ENCODE data around the gene RBFA. TPM values are rescaled to one million over a fixed set of nuclear protein-coding genes. Genes with fewer than 3 reads are reported as not detected.

RBFA gene
- total and polyA plus RNA-seq, 10 of the 15 experiments (the other 5 are each of a cell fraction or from before 2014, with no cell fraction given): 7.2 to 56.0 (median 37.7) TPM

- no peak overlapping the region for H2AFZ ChIP-seq (ENCODE audit: control insufficient read depth, low read depth, low read length)
- H3K4me2 ChIP-seq (ENCODE audit: control insufficient read depth, insufficient read depth): no peak overlapping the region
- intact Hi-C loops (cut with micrococcal nuclease; ENCODE audit: unreplicated experiment) (no loop called here), in situ Hi-C loops (cut with MboI) (no loop called here)
- WGBS (ENCODE audit: insufficient coverage, insufficient replicate concordance, low lambda C conversion rate, missing lambda C conversion rate): 46% methylated on average over 8 of the region's 8 CpGs
- H3K4me1 ChIP-seq (ENCODE audit: control insufficient read depth, insufficient read depth, low read length): no peaks in the 10 kb centered on the region
- H3K9ac ChIP-seq (ENCODE audit: control insufficient read depth, insufficient read depth, low read length): no peak overlapping the region
- H3K27me3 ChIP-seq (replicated peaks in 1 of 2; ENCODE audit: control insufficient read depth in 2 of 2, insufficient read depth in 2 of 2, low read length in 1 of 2): no peaks in the 10 kb centered on the region
- ChIA-PET RAD21 (ENCODE audit: unreplicated experiment) (no interaction called here), CTCF (no interaction called here), SMC1A (ENCODE audit: uncharacterized antibody, unreplicated experiment) (interaction anchor here (0.6 kb wide), 1 partner anchor 304 kb away, joined by 3 read pairs; no protein-coding TSS in a partner anchor), POLR2A (no interaction called here)
- no peak overlapping the region for H3K4me3 ChIP-seq
- no peak for FAIRE-seq
- H3K27ac ChIP-seq (ENCODE audit: control insufficient read depth, insufficient read depth): no peak overlapping the region
- H3K36me3 ChIP-seq (ENCODE audit: control insufficient read depth in 2 of 2, insufficient read depth in 2 of 2, low read length in 1 of 2): no peaks in the 10 kb centered on the region
- H4K20me1 ChIP-seq (ENCODE audit: control insufficient read depth, insufficient read depth): no peaks in the 10 kb centered on the region
- BruUV-seq (replicated peaks): no TSS peak
- ATAC-seq: no peak
- no peaks in the 10 kb centered on the region; the same call in 1 of the 3 replicates for H3K9me3 ChIP-seq (replicated peaks; ENCODE audit: control insufficient read depth, insufficient read depth, low read length)
- H3K79me2 ChIP-seq (ENCODE audit: control insufficient read depth, insufficient read depth, low read length): no peaks in the 10 kb centered on the region
- TF ChIP-seq WRNIP1 (IDR thresholded peaks at IDR 0.05; ENCODE audit: borderline replicate concordance, low read depth, low read length): no peak
- TF ChIP-seq TBL1XR1 (IDR thresholded peaks at IDR 0.05; ENCODE audit: low read depth, low read length): no peak
- TF ChIP-seq IRF5 (IDR thresholded peaks at IDR 0.05; ENCODE audit: borderline replicate concordance): no peak
- no peak for TF ChIP-seq NFIC (IDR thresholded peaks at IDR 0.05; ENCODE audit: low read depth, low read length)
- DNase-seq (ENCODE audit: low read depth, low spot score): no peak
Measured at GRCh38 chr18:80074697-80075096, 40.5 kb downstream of the RBFA start.

DNA sequence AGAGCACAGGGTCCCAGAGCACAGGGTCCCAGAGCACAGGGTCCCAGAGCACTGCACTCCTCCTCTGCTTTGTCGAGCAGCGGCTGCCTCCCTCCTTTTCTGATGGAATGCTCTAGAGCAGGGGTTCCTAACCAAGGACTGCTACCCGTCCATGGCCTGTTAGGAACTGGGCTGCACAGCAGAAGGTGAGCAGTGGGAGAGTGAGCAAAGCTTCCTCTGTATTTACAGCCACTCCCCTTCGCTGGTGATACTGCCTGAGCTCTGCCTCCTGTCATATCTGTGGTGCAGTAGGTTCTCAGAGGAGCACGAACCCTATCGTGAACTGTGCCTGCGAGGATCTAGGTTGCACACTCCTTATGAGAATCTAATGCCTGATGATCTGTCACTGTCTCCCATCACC, 41.7 kb downstream of the RBFA start:
- Histone ChIP-seq H3K4me3 (no peak overlapping the region), H3K36me3 (ENCODE audit: control insufficient read depth in 2 of 2, insufficient read depth in 2 of 2, low read length in 1 of 2) (no peaks in the 10 kb centered on the region), H3K4me1 (ENCODE audit: control insufficient read depth, insufficient read depth, low read length) (no peaks in the 10 kb centered on the region), H4K20me1 (ENCODE audit: control insufficient read depth, insufficient read depth) (no peaks in the 10 kb centered on the region), H3K9ac (ENCODE audit: control insufficient read depth, insufficient read depth, low read length) (no peak overlapping the region), H3K27ac (ENCODE audit: control insufficient read depth, insufficient read depth) (no peak overlapping the region), H3K27me3 (replicated peaks in 1 of 2; ENCODE audit: control insufficient read depth in 2 of 2, insufficient read depth in 2 of 2, low read length in 1 of 2) (no peaks in the 10 kb centered on the region; a peak in 1 of 4 replicates), H3K79me2 (ENCODE audit: control insufficient read depth, insufficient read depth, low read length) (no peaks in the 10 kb centered on the region), H3K9me3 (replicated peaks; ENCODE audit: control insufficient read depth, insufficient read depth, low read length) (no peaks in the 10 kb centered on the region; the same call in 1 of the 3 replicates), H3K4me2 (ENCODE audit: control insufficient read depth, insufficient read depth) (no peak overlapping the region), H2AFZ (ENCODE audit: control insufficient read depth, low read depth, low read length) (no peak overlapping the region)
- in situ Hi-C loops (cut with MboI) (no loop called here), intact Hi-C loops (cut with micrococcal nuclease; ENCODE audit: unreplicated experiment) (no loop called here)
- RAD21 ChIA-PET (ENCODE audit: unreplicated experiment): no interaction called here
- no TSS peak for BruUV-seq (replicated peaks)
- FAIRE-seq (no peak), DNase-seq (ENCODE audit: low read depth, low spot score) (no peak), ATAC-seq (no peak)
- WGBS (ENCODE audit: insufficient coverage, insufficient replicate concordance, low lambda C conversion rate, missing lambda C conversion rate): 38% methylated on average over 7 of the region's 7 CpGs
- SMC1A ChIA-PET (ENCODE audit: uncharacterized antibody, unreplicated experiment): no interaction called here
- POLR2A ChIA-PET: no interaction called here
- CTCF ChIA-PET: no interaction called here
- no peak for TF ChIP-seq POLR2AphosphoS5 (IDR thresholded peaks at IDR 0.05; ENCODE audit: low read length)
- TF ChIP-seq ZNF24 (IDR thresholded peaks at IDR 0.05): no peak
- TF ChIP-seq, protein P1, sequence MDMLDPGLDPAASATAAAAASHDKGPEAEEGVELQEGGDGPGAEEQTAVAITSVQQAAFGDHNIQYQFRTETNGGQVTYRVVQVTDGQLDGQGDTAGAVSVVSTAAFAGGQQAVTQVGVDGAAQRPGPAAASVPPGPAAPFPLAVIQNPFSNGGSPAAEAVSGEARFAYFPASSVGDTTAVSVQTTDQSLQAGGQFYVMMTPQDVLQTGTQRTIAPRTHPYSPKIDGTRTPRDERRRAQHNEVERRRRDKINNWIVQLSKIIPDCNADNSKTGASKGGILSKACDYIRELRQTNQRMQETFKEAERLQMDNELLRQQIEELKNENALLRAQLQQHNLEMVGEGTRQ (IDR thresholded peaks at IDR 0.05; ENCODE audit: borderline replicate concordance, low read depth, low read length): no peak
- no peak for TF ChIP-seq POU2F2 (IDR thresholded peaks at IDR 0.05; ENCODE audit: borderline replicate concordance, low read depth, low read length)
- no peak for TF ChIP-seq ETV6 (conservative IDR thresholded peaks at IDR 0.05 in 1 of 2, IDR thresholded peaks at IDR 0.05 in 1 of 2; ENCODE audit: borderline replicate concordance in 1 of 2, low read depth in 1 of 2)
- TF ChIP-seq, protein P2, sequence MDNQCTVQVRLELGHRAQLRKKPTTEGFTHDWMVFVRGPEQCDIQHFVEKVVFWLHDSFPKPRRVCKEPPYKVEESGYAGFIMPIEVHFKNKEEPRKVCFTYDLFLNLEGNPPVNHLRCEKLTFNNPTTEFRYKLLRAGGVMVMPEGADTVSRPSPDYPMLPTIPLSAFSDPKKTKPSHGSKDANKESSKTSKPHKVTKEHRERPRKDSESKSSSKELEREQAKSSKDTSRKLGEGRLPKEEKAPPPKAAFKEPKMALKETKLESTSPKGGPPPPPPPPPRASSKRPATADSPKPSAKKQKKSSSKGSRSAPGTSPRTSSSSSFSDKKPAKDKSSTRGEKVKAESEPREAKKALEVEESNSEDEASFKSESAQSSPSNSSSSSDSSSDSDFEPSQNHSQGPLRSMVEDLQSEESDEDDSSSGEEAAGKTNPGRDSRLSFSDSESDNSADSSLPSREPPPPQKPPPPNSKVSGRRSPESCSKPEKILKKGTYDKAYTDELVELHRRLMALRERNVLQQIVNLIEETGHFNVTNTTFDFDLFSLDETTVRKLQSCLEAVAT (IDR thresholded peaks at IDR 0.05): no peak
- no peak for TF ChIP-seq CBX3 (IDR thresholded peaks at IDR 0.05; ENCODE audit: borderline replicate concordance, low read depth)

Data from GM12878 (cell line).